C4-2B (cell line): ENCODE results near the gene EGFLAM.
"Not testable (repeated sequence)": the region's sequence is repeated elsewhere in the genome, so short reads cannot be mapped to it uniquely, and the experiment has no call there.

ENCODE experiments used
- H3K27ac ChIP-seq: fragments of 450-650 bp; 2 replicates; pipeline ENCODE4 v1.5.1; 2017
- CTCF ChIP-seq: fragments of 450-650 bp; conservative IDR thresholded peaks from 2 replicates; pipeline ENCODE4 v1.5.1; 2017; ENCODE audit warnings: mild to moderate bottlenecking
- ZFX ChIP-seq: fragments of 450-650 bp; IDR thresholded peaks from 2 replicates; pipeline ENCODE4 v1.6.1; 2017

The EGFLAM gene

GRCh38 chr5:38403877-38404635 is 145.7 kb downstream of the EGFLAM start:
- H3K27ac ChIP-seq, result no peak overlapping the region
- TF ChIP-seq ZFX (no peak), CTCF (no peak)

GRCh38 chr5:38404667-38405276 is 146.4 kb downstream of the EGFLAM start:
- H3K27ac ChIP-seq, result no peak overlapping the region
- TF ChIP-seq ZFX (no peak), CTCF (peak; percentile 80)

- H3K27ac ChIP-seq, result no peak overlapping the region
- TF ChIP-seq ZFX (no peak), CTCF (no peak)
Measured at GRCh38 chr5:38408446-38409198, 150.3 kb downstream of the EGFLAM start.

- H3K27ac ChIP-seq, result no peak overlapping the region
- TF ChIP-seq CTCF (no peak), ZFX (no peak)
Measured at GRCh38 chr5:38410304-38410990, 152.1 kb downstream of the EGFLAM start.

GRCh38 chr5:38413696-38414095 is 155.3 kb downstream of the EGFLAM start:
- H3K27ac ChIP-seq, result no peak overlapping the region
- TF ChIP-seq CTCF, result no peak
- TF ChIP-seq ZFX, result no peak

GRCh38 chr5:38414348-38414747 is 156.0 kb downstream of the EGFLAM start:
- no peak overlapping the region for H3K27ac ChIP-seq
- no peak for TF ChIP-seq ZFX
- no peak for TF ChIP-seq CTCF

- not testable (repeated sequence) for H3K27ac ChIP-seq
Measured at GRCh38 chr5:38415772-38416171, 157.4 kb downstream of the EGFLAM start.
